ENCODE measurements around the gene MAP10.
"Not testable (repeated sequence)": the region's sequence is repeated elsewhere in the genome, so short reads cannot be mapped to it uniquely, and the experiment has no call there.

Gene MAP10

GRCh38 chr1:232768793-232769192, 36.4 kb upstream of the MAP10 start:
- H3K4me3 ChIP-seq (ENCODE audit: low read length), result no peak overlapping the region
- DNase-seq (ENCODE audit: low read depth), result no peak
- TF ChIP-seq CTCF (conservative IDR thresholded peaks at IDR 0.05; ENCODE audit: low read depth, low read length), result no peak

- no peak for DNase-seq (ENCODE audit: low read depth)
- no peak overlapping the region for H3K4me3 ChIP-seq (ENCODE audit: low read length)
- no peak for TF ChIP-seq CTCF (conservative IDR thresholded peaks at IDR 0.05; ENCODE audit: low read depth, low read length)
Measured at GRCh38 chr1:232769733-232770132, 35.5 kb upstream of the MAP10 start.

- TF ChIP-seq CTCF (conservative IDR thresholded peaks at IDR 0.05; ENCODE audit: low read depth, low read length), result no peak
- no peak overlapping the region for H3K4me3 ChIP-seq (ENCODE audit: low read length)
- no peak for DNase-seq (ENCODE audit: low read depth)
Measured at GRCh38 chr1:232773752-232774151, 31.5 kb upstream of the MAP10 start.

GRCh38 chr1:232776526-232777106, 28.6 kb upstream of the MAP10 start:
- TF ChIP-seq CTCF (conservative IDR thresholded peaks at IDR 0.05; ENCODE audit: low read depth, low read length), result no peak
- no peak overlapping the region for H3K4me3 ChIP-seq (ENCODE audit: low read length)
- no peak for DNase-seq (ENCODE audit: low read depth)

GRCh38 chr1:232780354-232780753, 24.9 kb upstream of the MAP10 start:
- DNase-seq (ENCODE audit: low read depth), result no peak
- H3K4me3 ChIP-seq (ENCODE audit: low read length), result no peak overlapping the region
- no peak for TF ChIP-seq CTCF (conservative IDR thresholded peaks at IDR 0.05; ENCODE audit: low read depth, low read length)

GRCh38 chr1:232784794-232785193, 20.4 kb upstream of the MAP10 start:
- H3K4me3 ChIP-seq (ENCODE audit: low read length), result no peak overlapping the region
- no peak for TF ChIP-seq CTCF (conservative IDR thresholded peaks at IDR 0.05; ENCODE audit: low read depth, low read length)
- no peak for DNase-seq (ENCODE audit: low read depth)

GRCh38 chr1:232785630-232786029, 19.6 kb upstream of the MAP10 start:
- not testable (repeated sequence) for DNase-seq (ENCODE audit: low read depth); H3K4me3 ChIP-seq (ENCODE audit: low read length)
